Measurements from ENCODE around the gene TRAM2. TPM values are rescaled to one million over a fixed set of nuclear protein-coding genes. Genes with fewer than 3 reads are reported as not detected.

The TRAM2 gene
- total and polyA plus RNA-seq, 2 donors (not counting 3 experiments of a cell fraction or from before 2014, with no cell fraction given): 85.7 to 98.6 TPM

GRCh38 chr6:52616059-52616690 is 39.3 kb upstream of the TRAM2 start:
- no peaks in the 10 kb centered on the region for H3K36me3 ChIP-seq (ENCODE audit: control insufficient read depth in 2 of 2, extremely low read depth in 1 of 2, insufficient read depth in 2 of 2, low read length in 2 of 2)
- H3K4me2 ChIP-seq (ENCODE audit: insufficient read depth, low read length): no peak overlapping the region
- BruUV-seq (replicated peaks): no TSS peak
- DNase-seq (ENCODE audit: low read depth, low spot score): no peak
- peaks cover 20% of the 10 kb centered on the region for H3K4me1 ChIP-seq (ENCODE audit: control insufficient read depth, extremely low read depth, insufficient read depth, low read length)
- H3K4me3 ChIP-seq (replicated peaks in 1 of 3; ENCODE audit: insufficient read depth in 1 of 3, low read depth in 1 of 3, low read length in 3 of 3): no peak overlapping the region
- TF ChIP-seq JUN (IDR thresholded peaks at IDR 0.05; ENCODE audit: borderline replicate concordance, insufficient read depth, insufficient read length, low read depth) (no peak), GATA2 (IDR thresholded peaks at IDR 0.05; ENCODE audit: insufficient read depth, insufficient read length, low read depth, low read length) (no peak), MYC (IDR thresholded peaks at IDR 0.05; ENCODE audit: low read depth, low read length) (no peak), EZH2 (IDR thresholded peaks at IDR 0.05; ENCODE audit: borderline replicate concordance, low read depth, low read length, severe bottlenecking) (no peak), CTCF (IDR thresholded peaks at IDR 0.05; ENCODE audit: extremely low read depth in 1 of 2, insufficient read depth in 1 of 2, low read depth in 1 of 2, low read length in 2 of 2) (no peak), MAX (IDR thresholded peaks at IDR 0.05; ENCODE audit: insufficient read depth, insufficient read length) (no peak), POLR2AphosphoS5 (IDR thresholded peaks at IDR 0.05; ENCODE audit: insufficient read depth, low read depth, low read length) (no peak), POLR2A (IDR thresholded peaks at IDR 0.05; ENCODE audit: low read depth, low read length) (no peak)
- dilution Hi-C loops (cut with MboI; ENCODE audit: extremely low pct_ligation_motif_present, low sequenced_read_pairs) (no loop called here), intact Hi-C loops (cut with micrococcal nuclease) (no loop called here)
- no peaks in the 10 kb centered on the region for H3K27me3 ChIP-seq (ENCODE audit: control insufficient read depth in 2 of 2, insufficient read depth in 2 of 2, low read length in 2 of 2)
- H3K9me3 ChIP-seq (replicated peaks; ENCODE audit: control insufficient read depth, insufficient read depth, low read length): no peaks in the 10 kb centered on the region
- no peaks in the 10 kb centered on the region for H3K9me1 ChIP-seq (replicated peaks; ENCODE audit: control insufficient read depth, extremely low read depth, insufficient read depth, low read length)
- CTCF ChIA-PET: no interaction called here
- no peaks in the 10 kb centered on the region for H3K79me2 ChIP-seq (ENCODE audit: control insufficient read depth, insufficient read depth, low read length)
- no peak overlapping the region for H3K9ac ChIP-seq (replicated peaks; ENCODE audit: extremely low read depth, insufficient read depth, low read length)
- POLR2A ChIA-PET: no interaction called here
- H4K20me1 ChIP-seq (replicated peaks; ENCODE audit: control insufficient read depth, extremely low read depth, insufficient read depth, low read length): no peaks in the 10 kb centered on the region
- no peak overlapping the region for H2AFZ ChIP-seq (ENCODE audit: low read depth, low read length)
- no peak for FAIRE-seq
- no peak overlapping the region for H3K27ac ChIP-seq (ENCODE audit: insufficient read depth, low read depth, low read length)

Measured in endothelial cell of umbilical vein (primary cell).